Type B pancreatic cell (in vitro differentiated cells): ENCODE data around the gene ERBB3. TPM values are rescaled to one million over a fixed set of nuclear protein-coding genes. Genes with fewer than 3 reads are reported as not detected.
A peak's percentile ranks its signal among the peaks of the same experiment; 100 is the strongest.
"Not testable (repeated sequence)": the region's sequence is repeated elsewhere in the genome, so short reads cannot be mapped to it uniquely, and the experiment has no call there.

ENCODE experiments used
- DNase-seq: peaks from one replicate; pipeline ENCODE4 v3.0.0; 2021; ENCODE audit warnings: mixed read lengths; ENCODE audit not compliant: unreplicated experiment; ENCODE audit errors: extremely low spot score
- H3K27ac Mint-ChIP-seq: 2 replicates; pipeline ENCODE4 v1.8.0; 2021; ENCODE audit warnings: mild to moderate bottlenecking, mixed read lengths
- H3K27me3 Mint-ChIP-seq: 2 replicates; pipeline ENCODE4 v1.8.0; 2021; ENCODE audit warnings: mixed read lengths
- H3K36me3 Mint-ChIP-seq: 2 replicates; pipeline ENCODE4 v1.8.0; 2021; ENCODE audit warnings: mixed read lengths
- H3K4me1 Mint-ChIP-seq: one replicate; pipeline ENCODE4 v1.8.0; 2021; ENCODE audit warnings: mixed read lengths; ENCODE audit not compliant: unreplicated experiment
- H3K4me3 Mint-ChIP-seq: 2 replicates; pipeline ENCODE4 v1.8.0; 2021; ENCODE audit warnings: mild to moderate bottlenecking, mixed read lengths
- H3K9me3 Mint-ChIP-seq: 2 replicates; pipeline ENCODE4 v1.8.0; 2021; ENCODE audit warnings: mixed read lengths
- total RNA-seq: library from RNA; stranded (reverse); gene quantifications from 2 replicates; pipeline ENCODE4 v1.2.1, GENCODE V29; 2021; ENCODE audit warnings: low replicate concordance
- TF ChIP-seq, protein P1 (sequence below): fragments of 200-600 bp; sonication (generic); conservative IDR thresholded peaks from 2 replicates; pipeline ENCODE4 v1.5.0; 2021; ENCODE audit warnings: antibody characterized with exemption, mild to moderate bottlenecking

Gene ERBB3
- total RNA-seq, 1 donor from 2014 or later = 76.5 TPM

DNA sequence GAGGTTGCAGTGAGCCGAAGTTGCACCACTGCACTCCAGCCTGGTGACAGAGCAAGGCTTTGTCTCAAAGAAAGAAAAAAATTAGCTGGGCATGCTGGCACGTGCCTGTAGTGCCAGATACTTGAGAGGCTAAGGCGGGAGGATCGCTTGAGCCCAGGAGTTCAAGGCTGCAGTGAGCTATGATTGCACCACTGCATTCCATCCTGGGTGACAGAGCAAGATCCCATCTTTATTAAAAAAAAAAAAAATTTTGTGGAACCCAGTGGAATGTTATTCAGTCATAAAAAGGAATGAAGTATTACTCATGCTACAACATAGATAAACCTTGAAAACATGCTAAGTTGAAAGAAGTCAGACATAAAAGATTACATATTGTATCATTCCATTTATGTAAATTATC, 8.3 kb upstream of the ERBB3 start:
- H3K4me3 Mint-ChIP-seq = no peak overlapping the region
- H3K9me3 Mint-ChIP-seq = no peaks in the 10 kb centered on the region
- no peaks in the 10 kb centered on the region for H3K4me1 Mint-ChIP-seq
- no peak overlapping the region for H3K27ac Mint-ChIP-seq
- DNase-seq = no peak
- TF ChIP-seq, protein P1, sequence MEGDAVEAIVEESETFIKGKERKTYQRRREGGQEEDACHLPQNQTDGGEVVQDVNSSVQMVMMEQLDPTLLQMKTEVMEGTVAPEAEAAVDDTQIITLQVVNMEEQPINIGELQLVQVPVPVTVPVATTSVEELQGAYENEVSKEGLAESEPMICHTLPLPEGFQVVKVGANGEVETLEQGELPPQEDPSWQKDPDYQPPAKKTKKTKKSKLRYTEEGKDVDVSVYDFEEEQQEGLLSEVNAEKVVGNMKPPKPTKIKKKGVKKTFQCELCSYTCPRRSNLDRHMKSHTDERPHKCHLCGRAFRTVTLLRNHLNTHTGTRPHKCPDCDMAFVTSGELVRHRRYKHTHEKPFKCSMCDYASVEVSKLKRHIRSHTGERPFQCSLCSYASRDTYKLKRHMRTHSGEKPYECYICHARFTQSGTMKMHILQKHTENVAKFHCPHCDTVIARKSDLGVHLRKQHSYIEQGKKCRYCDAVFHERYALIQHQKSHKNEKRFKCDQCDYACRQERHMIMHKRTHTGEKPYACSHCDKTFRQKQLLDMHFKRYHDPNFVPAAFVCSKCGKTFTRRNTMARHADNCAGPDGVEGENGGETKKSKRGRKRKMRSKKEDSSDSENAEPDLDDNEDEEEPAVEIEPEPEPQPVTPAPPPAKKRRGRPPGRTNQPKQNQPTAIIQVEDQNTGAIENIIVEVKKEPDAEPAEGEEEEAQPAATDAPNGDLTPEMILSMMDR = no peak
- no peaks in the 10 kb centered on the region for H3K27me3 Mint-ChIP-seq
- H3K36me3 Mint-ChIP-seq = no peaks in the 10 kb centered on the region

DNA sequence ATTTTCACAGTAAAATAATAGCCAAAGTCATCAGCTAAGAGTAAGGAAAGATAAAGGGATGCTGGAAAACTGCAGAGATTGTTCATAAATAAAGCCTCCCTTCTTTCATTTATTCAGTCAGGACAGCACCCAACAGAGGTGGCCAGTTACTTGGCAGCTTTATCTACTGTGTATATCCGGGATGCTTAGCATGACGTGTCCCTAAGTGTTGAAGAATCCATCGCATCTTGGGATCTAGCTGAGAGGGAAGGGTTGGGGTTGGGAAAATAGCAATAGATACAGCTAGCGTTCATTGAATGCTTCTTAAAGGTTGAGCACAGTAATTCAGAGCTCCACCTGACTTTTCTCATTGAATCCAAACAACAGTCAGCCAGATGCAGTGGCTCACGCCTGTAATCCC, 5.6 kb upstream of the ERBB3 start:
- no peak overlapping the region for H3K27ac Mint-ChIP-seq
- H3K36me3 Mint-ChIP-seq = no peaks in the 10 kb centered on the region
- H3K27me3 Mint-ChIP-seq = peaks cover 5% of the 10 kb centered on the region
- peaks cover 4% of the 10 kb centered on the region for H3K4me1 Mint-ChIP-seq
- TF ChIP-seq, protein P1 = no peak
- no peaks in the 10 kb centered on the region for H3K9me3 Mint-ChIP-seq
- no peak for DNase-seq
- no peak overlapping the region for H3K4me3 Mint-ChIP-seq

DNA sequence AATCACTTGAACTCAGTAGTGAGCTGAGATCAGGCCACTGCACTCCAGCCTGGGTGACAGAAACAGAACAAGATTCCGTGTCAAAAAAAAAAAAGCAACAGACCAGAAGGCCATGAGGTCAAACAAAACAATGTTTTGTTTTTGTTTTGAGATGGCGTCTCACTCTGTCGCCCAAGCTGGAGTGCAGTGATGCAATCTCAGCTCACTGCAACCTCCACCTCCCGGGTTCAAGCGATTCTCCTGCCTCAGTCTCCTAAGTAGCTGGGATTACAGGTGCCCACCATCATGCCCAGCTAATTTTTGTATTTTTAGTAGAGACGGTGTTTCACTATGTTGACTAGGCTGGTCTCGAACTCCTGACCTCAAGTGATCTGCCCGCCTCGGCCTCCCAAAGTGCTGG, 2.0 kb upstream of the ERBB3 start:
- H3K4me1 Mint-ChIP-seq, DNase-seq, H3K9me3 Mint-ChIP-seq, H3K4me3 Mint-ChIP-seq, H3K36me3 Mint-ChIP-seq: not testable (repeated sequence)
- Mint-ChIP-seq H3K27ac (peak overlapping the region; percentile 96), H3K27me3 (peaks cover 34% of the 10 kb centered on the region)

DNA sequence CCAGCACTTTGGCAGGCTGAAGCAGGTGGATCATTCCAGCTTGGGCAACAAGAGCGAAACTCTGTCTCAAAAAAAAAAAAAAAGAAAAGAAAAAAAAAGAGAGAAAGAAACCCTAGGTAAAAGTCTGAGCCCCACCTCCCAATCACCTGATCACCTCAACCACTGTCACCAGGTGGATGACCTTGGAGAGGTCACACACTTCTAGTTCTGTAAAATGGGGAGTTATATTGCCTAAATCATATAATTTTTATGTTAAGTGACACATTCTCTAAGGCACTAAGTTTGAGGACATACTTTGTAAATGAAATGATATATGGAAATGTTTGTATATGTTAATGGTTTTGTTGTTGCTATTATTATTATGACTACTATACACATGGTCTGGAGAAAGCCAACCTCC, 1.5 kb upstream of the ERBB3 start:
- Mint-ChIP-seq H3K36me3 (no peaks in the 10 kb centered on the region), H3K9me3 (no peaks in the 10 kb centered on the region), H3K4me3 (peak overlapping the region; percentile 94), H3K4me1 (peaks cover 4% of the 10 kb centered on the region), H3K27ac (peak overlapping the region; percentile 96), H3K27me3 (peaks cover 36% of the 10 kb centered on the region)
- DNase-seq = no peak
- TF ChIP-seq, protein P1 = no peak

DNA sequence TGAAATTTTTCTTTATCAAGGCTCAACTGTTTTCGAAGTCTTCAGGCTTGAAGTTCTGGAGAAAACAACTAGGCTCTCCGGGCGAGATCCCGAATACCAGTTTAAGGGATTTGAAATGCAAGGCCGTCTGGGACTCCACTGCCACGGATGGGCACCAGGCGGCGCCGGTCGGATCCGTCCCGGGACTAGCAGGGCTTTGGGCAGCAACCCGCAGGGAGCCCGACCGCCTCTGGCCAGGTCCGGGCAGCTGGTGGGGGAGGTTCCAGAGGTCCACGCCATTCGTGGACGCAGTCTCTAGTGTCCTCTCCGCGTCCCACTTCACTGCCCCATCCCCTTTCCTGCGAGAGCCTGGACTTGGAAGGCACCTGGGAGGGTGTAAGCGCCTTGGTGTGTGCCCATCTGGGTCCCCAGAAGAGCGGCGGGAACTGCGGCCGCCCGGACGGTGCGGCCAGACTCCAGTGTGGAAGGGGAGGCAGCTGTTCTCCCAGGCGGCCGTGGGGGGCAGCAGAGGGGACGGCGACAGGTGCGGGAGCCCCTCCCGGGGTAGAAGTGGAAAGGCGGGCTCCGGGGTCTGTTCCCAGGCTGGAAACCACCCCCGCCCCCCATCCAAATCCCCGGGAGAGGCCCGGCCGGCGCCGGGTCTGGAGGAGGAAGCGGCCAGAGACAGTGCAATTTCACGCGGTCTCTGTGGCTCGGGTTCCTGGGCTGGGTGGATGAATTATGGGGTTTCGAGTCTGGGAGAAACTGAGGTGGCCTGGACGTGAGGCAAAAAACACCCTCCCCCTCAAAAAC, 838 bp upstream of the ERBB3 start:
- H3K4me3 Mint-ChIP-seq = peak overlapping the region; percentile 94
- H3K27ac Mint-ChIP-seq = peak overlapping the region; percentile 96

DNA sequence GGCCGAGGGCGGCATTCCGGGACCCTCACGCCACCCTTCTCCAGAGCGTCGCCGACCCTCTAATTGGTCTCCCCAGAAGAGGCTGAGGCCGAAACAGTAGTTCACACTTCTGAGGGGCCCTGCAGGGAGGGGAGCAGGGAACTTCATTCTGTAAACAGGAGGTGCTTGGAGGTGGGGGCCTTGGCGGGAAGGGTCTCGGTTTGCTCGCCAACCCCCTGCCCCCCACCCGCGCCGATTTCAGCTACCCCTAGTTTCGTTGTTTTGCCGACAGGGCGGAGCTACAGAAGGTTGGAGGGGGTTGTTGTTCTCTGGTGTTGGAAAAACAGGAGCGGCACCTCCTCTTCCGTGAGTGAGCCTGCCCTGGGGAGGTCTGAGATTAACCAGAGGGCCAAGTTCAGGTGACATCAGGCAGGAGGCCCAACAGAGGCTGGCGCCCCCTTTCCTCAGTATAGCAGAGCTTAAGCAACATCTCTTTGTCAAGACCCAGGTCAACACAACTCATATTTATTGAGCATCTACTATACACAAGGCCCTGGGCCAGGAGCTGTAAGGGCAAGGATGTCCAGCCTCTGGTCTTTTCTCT, 682 bp downstream of the ERBB3 start:
- H3K27ac Mint-ChIP-seq = peak overlapping the region; percentile 96
- no peaks in the 10 kb centered on the region for H3K9me3 Mint-ChIP-seq
- TF ChIP-seq, protein P1 = no peak
- DNase-seq = no peak
- H3K4me1 Mint-ChIP-seq = peaks cover 4% of the 10 kb centered on the region
- peak overlapping the region; percentile 94 for H3K4me3 Mint-ChIP-seq
- peaks cover 5% of the 10 kb centered on the region for H3K36me3 Mint-ChIP-seq
- peaks cover 48% of the 10 kb centered on the region for H3K27me3 Mint-ChIP-seq

More for the DNA sequence above, 838 bp upstream of the ERBB3 start:
- DNase-seq = peak; percentile 88
- TF ChIP-seq, protein P1 = peak; percentile 81
- peaks cover 4% of the 10 kb centered on the region for H3K4me1 Mint-ChIP-seq
- peaks cover 42% of the 10 kb centered on the region for H3K27me3 Mint-ChIP-seq
- H3K9me3 Mint-ChIP-seq = no peaks in the 10 kb centered on the region
- no peaks in the 10 kb centered on the region for H3K36me3 Mint-ChIP-seq
